ENCODE data around the gene NTM.

Gene NTM

GRCh38 chr11:131365329-131365930 is 5.0 kb upstream of the NTM start:
- Histone ChIP-seq H3K9me3 (ENCODE audit: control insufficient read depth, insufficient read depth, low read length) (no peaks in the 10 kb centered on the region), H3F3A (ENCODE audit: control insufficient read depth, insufficient read depth) (no peaks in the 10 kb centered on the region), H3K9me2 (replicated peaks; ENCODE audit: control insufficient read depth, low read length) (no peaks in the 10 kb centered on the region), H3K27me3 (ENCODE audit: control insufficient read depth, low read length) (no peaks in the 10 kb centered on the region), H3K27ac (ENCODE audit: low read depth, low read length) (no peak overlapping the region), H4K20me1 (ENCODE audit: control insufficient read depth, insufficient read depth, low read depth, low read length) (no peaks in the 10 kb centered on the region), H3K4me1 (ENCODE audit: control insufficient read depth, low read length) (no peaks in the 10 kb centered on the region), H3K79me2 (ENCODE audit: control insufficient read depth, low read length) (no peaks in the 10 kb centered on the region), H3K4me3 (ENCODE audit: low read length) (no peak overlapping the region), H3K36me3 (ENCODE audit: control insufficient read depth, low read length) (no peaks in the 10 kb centered on the region), H3K4me2 (ENCODE audit: low read length) (no peak overlapping the region)
- TF ChIP-seq, protein P1, sequence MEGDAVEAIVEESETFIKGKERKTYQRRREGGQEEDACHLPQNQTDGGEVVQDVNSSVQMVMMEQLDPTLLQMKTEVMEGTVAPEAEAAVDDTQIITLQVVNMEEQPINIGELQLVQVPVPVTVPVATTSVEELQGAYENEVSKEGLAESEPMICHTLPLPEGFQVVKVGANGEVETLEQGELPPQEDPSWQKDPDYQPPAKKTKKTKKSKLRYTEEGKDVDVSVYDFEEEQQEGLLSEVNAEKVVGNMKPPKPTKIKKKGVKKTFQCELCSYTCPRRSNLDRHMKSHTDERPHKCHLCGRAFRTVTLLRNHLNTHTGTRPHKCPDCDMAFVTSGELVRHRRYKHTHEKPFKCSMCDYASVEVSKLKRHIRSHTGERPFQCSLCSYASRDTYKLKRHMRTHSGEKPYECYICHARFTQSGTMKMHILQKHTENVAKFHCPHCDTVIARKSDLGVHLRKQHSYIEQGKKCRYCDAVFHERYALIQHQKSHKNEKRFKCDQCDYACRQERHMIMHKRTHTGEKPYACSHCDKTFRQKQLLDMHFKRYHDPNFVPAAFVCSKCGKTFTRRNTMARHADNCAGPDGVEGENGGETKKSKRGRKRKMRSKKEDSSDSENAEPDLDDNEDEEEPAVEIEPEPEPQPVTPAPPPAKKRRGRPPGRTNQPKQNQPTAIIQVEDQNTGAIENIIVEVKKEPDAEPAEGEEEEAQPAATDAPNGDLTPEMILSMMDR (IDR thresholded peaks at IDR 0.05; ENCODE audit: low read depth, low read length, poor library complexity, severe bottlenecking), result no peak
- TF ChIP-seq EZH2phosphoT487 (IDR thresholded peaks at IDR 0.05; ENCODE audit: borderline replicate concordance, low read length), result no peak

DNA sequence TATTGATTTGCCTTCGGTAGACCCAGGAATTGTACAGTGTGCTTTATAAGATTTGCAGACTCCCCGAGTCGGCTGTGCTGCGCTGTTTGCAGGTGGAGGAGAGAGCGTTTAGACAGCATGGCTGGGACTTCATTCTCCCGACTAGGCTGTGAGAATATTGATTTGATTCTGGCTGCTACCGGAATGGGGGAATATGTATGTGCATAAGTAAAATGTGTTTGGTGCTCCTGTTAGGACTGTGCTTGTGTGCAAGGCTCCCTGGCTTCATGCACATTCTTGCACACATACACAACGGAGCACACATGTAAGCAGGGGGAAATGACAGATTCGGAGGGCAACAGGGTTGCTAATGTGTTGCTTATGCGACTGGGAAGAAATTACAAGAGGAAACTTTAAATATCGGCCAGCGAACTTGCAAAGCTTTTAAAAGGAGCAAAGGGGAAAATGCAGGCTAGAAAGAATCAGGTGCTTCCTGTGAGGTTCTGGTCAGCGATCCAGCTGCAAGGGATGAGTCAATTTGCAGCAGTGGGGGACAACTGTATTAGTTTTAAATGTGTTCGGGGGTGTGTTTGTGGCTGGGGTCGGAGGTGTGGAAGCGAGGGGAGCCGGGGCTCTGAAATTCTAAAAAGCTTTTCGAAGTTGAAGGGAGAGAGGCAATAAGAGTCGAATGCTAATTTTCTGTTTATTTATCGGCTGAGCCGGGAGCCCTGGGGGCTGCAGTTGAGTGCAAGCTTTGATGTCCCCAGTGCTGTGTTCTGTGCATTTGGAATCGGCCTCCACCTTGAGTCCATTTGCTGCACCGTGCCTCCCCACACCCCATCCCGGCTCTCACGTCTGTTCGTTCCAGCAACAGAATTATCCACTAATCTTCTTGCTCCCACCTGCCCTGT is 731 bp downstream of the NTM start:
- no peak overlapping the region for H3K4me2 ChIP-seq (ENCODE audit: low read length)
- H3K4me3 ChIP-seq (ENCODE audit: low read length), result no peak overlapping the region
- no peak overlapping the region for H3K27ac ChIP-seq (ENCODE audit: low read depth, low read length)
- H3F3A ChIP-seq (ENCODE audit: control insufficient read depth, insufficient read depth), result no peaks in the 10 kb centered on the region
- TF ChIP-seq, protein P1 (IDR thresholded peaks at IDR 0.05; ENCODE audit: low read depth, low read length, poor library complexity, severe bottlenecking), result no peak
- no peak for TF ChIP-seq EZH2phosphoT487 (IDR thresholded peaks at IDR 0.05; ENCODE audit: borderline replicate concordance, low read length)
- no peaks in the 10 kb centered on the region for H3K27me3 ChIP-seq (ENCODE audit: control insufficient read depth, low read length)
- H3K9me3 ChIP-seq (ENCODE audit: control insufficient read depth, insufficient read depth, low read length), result no peaks in the 10 kb centered on the region
- no peaks in the 10 kb centered on the region for H3K36me3 ChIP-seq (ENCODE audit: control insufficient read depth, low read length)
- H3K4me1 ChIP-seq (ENCODE audit: control insufficient read depth, low read length), result no peaks in the 10 kb centered on the region
- no peaks in the 10 kb centered on the region for H3K79me2 ChIP-seq (ENCODE audit: control insufficient read depth, low read length)
- H3K9me2 ChIP-seq (replicated peaks; ENCODE audit: control insufficient read depth, low read length), result no peaks in the 10 kb centered on the region
- H4K20me1 ChIP-seq (ENCODE audit: control insufficient read depth, insufficient read depth, low read depth, low read length), result no peaks in the 10 kb centered on the region

DNA sequence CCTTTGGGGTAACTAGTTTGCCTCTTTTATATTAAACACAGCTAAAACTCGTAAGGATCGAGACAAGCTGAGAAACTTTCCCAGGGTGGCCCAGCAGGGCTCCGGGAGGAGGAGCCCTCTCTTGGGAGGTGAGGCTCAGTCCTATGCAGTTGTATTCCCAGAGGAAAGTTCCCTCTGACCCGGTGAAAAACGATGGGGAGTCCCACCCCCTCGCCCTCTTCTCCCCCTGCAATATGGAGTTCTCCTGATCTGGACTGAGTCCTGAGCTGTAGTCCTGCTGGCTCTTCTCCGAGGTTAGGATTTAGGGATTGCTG is 1.3 kb downstream of the NTM start:
- Histone ChIP-seq H3K4me1 (ENCODE audit: control insufficient read depth, low read length) (no peaks in the 10 kb centered on the region), H3K79me2 (ENCODE audit: control insufficient read depth, low read length) (no peaks in the 10 kb centered on the region), H3K9me3 (ENCODE audit: control insufficient read depth, insufficient read depth, low read length) (no peaks in the 10 kb centered on the region), H3K27ac (ENCODE audit: low read depth, low read length) (no peak overlapping the region), H3K4me3 (ENCODE audit: low read length) (no peak overlapping the region), H3K27me3 (ENCODE audit: control insufficient read depth, low read length) (no peaks in the 10 kb centered on the region), H4K20me1 (ENCODE audit: control insufficient read depth, insufficient read depth, low read depth, low read length) (no peaks in the 10 kb centered on the region), H3K9me2 (replicated peaks; ENCODE audit: control insufficient read depth, low read length) (no peaks in the 10 kb centered on the region), H3F3A (ENCODE audit: control insufficient read depth, insufficient read depth) (no peaks in the 10 kb centered on the region), H3K36me3 (ENCODE audit: control insufficient read depth, low read length) (no peaks in the 10 kb centered on the region), H3K4me2 (ENCODE audit: low read length) (no peak overlapping the region)
- no peak for TF ChIP-seq EZH2phosphoT487 (IDR thresholded peaks at IDR 0.05; ENCODE audit: borderline replicate concordance, low read length)
- TF ChIP-seq, protein P1 (IDR thresholded peaks at IDR 0.05; ENCODE audit: low read depth, low read length, poor library complexity, severe bottlenecking), result no peak
